ENCODE results near the gene CAB39.

The CAB39 gene

DNA sequence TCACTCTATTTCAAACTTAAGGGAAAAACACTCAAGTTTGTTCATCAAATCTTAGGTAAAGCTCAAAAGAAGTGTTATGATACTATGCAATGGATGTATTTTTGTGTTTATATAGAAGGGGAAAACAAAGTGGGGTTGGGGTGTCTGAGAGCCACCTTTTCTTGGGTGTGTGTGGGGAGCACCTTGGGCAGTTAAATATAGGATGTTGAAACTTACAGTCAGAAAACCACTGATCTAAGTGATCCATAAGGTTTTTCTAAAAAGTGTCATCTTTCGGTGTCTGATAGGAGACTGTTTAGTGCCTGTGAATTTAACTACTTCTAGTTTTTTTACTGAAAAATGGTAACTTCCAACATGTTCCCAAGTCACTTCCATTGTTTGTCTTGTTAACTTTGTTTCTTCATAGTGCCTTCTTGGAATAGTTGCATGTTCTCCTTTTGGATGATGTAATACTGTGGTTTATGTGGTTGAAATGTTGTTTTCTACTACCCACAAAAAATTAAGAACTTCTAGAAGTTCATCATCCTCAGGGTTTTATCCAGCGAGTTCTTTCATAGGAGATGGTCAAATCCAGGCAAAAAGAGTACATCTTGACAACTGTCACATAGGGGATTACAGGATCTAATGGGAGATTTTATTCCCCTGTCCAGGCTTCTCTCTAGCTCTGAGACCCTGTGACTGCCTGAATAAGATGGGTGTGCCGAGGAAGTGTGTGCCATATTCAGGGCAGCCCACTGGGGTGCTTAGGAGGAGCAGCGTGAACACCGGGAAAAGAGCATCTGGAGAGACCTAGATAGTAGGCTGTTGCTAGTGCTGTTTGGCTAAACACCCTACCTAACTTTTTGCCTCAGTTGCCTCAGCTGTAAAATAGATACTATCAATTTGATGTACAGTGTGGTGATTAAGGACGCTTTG, 46.2 kb downstream of the CAB39 start:
- FAIRE-seq: no peak

GRCh38 chr2:230759481-230760167, 47.0 kb downstream of the CAB39 start:
- FAIRE-seq: no peak

DNA sequence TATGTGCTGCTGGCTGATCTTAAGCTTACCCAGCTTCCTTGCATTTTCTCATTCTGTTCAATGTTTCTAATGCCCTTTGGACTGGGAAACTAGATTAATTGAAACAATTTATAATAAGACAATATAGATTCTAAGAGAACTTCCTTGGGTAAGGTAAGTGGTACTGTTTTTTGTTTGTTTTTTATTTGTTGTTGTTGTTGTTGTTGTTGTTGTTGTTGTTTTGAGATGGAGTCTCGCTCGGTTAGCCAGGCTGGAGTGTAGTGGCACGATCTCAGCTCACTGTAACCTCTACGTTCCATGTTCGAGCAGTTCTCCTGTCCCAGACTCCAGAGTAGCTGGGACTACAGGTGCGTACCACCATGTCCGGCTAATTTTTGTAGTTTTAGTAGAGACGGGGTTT, 49.1 kb downstream of the CAB39 start:
- FAIRE-seq: no peak

DNA sequence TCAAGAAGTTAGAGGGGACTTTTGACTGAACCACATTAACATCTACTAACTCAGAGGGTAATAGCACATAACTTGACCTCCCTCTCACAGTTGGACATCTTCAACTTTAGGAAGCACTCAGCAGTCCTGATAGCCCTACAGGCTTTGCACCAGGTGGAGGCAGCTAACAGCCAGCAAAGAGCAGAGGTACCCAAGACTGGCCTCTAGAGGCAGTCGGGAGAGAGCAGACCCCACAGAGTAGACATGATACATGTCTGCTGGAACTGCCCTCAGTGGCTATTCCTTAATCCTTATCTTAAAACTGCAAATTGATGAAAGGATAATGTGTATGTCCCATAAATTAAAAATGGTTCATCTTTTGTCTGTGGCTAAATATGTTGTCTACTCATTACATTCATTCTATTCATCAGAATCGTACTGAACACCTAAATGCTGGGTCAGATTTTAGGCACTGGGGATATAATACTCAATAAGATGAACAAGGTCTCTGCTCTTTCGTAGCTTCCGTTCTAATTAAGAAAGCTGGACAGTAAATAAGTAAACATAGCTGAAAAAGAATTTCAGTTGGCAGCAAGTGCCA, 49.8 kb downstream of the CAB39 start:
- FAIRE-seq: no peak

GRCh38 chr2:230764346-230764745, 51.7 kb downstream of the CAB39 start:
- FAIRE-seq: no peak

- FAIRE-seq: no peak
Measured at GRCh38 chr2:230765611-230766300, 53.1 kb downstream of the CAB39 start.

GRCh38 chr2:230767862-230768388, 55.3 kb downstream of the CAB39 start:
- no peak for FAIRE-seq

- FAIRE-seq: no peak
Measured at GRCh38 chr2:230770804-230771203, 58.2 kb downstream of the CAB39 start.

DNA sequence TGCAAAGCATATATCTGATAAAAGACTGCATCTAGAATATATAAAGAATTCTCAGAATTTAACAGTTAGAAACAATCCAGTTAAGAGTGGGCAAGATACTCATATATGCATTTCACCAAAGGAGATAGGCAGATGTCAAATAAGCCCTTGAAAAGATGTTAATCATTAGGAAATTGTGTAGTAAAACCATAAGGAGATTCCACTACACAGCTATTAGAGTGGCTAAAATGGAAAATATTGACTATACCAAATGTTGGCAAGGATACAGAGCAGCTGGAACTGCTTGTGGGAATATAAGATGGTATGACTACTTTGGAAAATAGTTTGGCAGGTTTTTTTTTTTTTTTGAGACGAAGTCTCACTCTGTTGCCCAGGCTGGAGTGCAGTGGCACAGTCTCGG, 59.5 kb downstream of the CAB39 start:
- FAIRE-seq: no peak

- FAIRE-seq: no peak
Measured at GRCh38 chr2:230773039-230773773, 60.6 kb downstream of the CAB39 start.

DNA sequence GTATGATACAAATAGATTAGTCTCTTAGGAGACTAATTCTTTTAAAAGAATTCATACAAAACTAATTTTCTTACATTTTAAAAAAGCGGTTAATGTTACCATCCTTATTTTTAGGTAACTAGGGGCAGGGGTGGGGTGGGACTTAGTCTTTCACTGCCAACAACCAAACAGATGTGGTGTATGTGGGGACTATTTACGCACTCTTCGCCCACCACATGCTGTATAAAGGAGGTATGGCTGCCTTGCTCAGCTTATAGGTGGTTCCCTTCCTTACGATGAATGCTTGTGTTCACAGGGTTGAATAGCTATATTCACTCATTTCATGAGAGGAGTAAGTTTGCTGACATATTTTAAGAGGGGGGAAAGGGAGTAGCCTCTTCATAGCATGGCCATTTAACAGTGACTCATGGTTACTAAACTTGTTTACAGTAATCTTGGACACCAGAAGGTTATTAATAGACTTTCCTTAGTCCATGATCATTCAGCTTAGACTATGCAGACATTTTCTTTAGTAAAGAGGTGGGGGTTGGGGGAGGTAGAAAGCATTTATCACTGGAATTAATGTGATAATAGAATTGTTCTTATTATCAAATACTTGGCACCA, 61.8 kb downstream of the CAB39 start:
- FAIRE-seq: no peak

GRCh38 chr2:230775737-230776136, 63.1 kb downstream of the CAB39 start:
- FAIRE-seq: no peak

- FAIRE-seq: no peak
Measured at GRCh38 chr2:230777721-230778120, 65.1 kb downstream of the CAB39 start.

GRCh38 chr2:230778350-230779063, 65.9 kb downstream of the CAB39 start:
- FAIRE-seq: no peak

DNA sequence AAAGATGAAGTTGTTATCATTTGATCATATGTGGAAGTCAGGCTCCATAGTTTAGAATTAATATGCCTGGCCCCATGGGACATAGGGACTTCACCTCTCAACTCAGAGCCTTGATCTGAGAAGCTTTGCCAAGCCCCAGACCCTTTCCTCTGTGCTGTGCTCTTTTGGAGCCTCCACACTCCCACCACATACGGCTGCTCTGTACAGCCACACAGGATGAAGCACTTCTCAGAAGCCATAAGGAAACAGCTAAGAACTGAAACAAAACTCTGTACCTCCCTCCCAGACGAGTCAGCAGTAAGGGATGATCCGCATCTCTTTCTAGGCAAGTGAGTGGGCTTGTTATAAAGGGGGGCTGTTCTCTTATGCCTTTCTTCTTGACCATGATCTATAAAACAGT, 66.5 kb downstream of the CAB39 start:
- no peak for FAIRE-seq

DNA sequence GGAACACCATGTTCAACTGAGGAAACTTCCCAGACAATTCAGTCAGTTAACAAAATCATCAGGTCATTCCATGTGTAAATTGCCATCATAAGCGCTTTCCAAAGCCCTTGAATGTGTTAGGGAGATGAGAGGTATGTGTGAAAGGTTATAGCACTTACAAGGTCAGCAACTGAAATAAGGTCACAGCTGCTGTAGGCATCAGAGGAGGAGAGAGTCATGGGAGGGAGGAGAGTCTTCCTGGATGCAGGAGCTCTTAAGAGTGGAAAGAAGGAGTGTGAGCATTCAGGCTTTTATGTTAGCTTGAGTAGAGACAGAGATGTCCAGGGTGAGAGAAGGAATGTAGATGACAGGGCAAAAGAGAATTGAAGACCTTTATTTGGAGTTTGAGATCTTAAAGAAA, 67.0 kb downstream of the CAB39 start:
- no peak for FAIRE-seq

- no peak for FAIRE-seq
Measured at GRCh38 chr2:230781130-230781797, 68.6 kb downstream of the CAB39 start.

- no peak for FAIRE-seq
Measured at GRCh38 chr2:230783101-230783500, 70.5 kb downstream of the CAB39 start.

GRCh38 chr2:230784795-230785194, 72.2 kb downstream of the CAB39 start:
- FAIRE-seq: no peak

DNA sequence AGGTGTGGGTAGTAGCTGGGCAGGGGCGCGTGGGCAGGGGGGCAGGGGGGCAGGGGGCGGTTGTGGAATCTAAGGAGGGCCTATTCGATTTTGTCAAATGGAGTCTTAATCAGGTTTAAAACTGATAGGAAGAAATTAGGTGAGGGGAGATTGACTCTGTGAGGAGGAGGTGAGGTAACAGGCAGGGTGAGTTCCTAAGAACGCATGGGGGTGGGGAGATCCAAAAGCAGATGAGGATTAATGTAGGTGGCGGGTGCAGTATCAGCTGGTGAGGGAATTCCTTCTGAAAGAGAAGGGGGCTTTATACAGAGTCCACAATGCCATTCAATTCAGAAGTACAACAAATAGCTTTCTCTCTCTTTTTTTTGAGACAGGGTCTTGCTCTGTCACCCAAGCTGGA, 72.7 kb downstream of the CAB39 start:
- FAIRE-seq: no peak

- no peak for FAIRE-seq
Measured at GRCh38 chr2:230787101-230787500, 74.5 kb downstream of the CAB39 start.

All from TTC549 (cell line).